ENCODE data around the gene DHDDS.
A peak's percentile ranks its signal among the peaks of the same experiment; 100 is the strongest.

Gene DHDDS

DNA sequence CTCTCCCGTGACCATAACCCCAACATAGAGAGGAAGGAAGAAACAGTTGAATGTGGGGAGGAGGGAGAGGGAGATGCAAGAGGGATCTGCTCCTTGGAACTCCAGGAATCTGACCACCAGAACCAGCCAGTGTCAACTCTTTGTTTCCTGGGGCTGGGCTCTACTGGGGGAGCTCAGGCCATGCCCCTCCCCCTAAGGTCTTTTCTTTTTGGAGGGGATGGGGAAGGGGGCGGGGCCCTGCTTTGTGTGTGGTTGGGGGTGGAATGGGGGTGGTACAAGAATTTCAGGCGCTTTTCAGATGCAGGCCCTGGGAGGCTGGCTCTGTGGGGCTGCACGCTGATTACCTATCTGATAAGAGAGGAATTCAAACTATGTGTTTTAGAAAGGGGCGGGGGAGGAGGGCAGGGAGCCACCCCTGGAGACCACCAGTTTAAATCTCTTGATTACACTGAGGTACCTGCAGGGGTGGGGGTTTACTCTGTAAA lies 13.2 kb upstream of the DHDDS start:
- DNase-seq: no peak

DNA sequence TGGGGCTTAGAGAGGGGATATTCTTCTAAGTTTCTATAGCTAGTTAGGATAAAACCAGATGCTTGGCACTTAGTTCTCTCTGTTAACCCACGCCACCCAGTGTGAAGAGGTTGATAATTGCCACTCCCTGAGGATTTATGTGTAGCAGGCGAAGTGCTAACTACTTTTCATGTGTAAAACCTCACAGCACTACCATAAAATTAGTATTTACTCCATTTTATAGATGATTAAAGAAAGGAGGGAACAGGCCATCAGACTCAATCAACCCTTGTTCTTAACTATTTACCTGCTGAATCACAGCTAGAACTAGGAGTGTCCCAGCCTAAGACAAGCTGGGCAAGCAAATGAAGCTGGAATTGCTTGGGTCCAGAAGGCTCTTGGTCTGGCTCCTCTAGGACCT lies 12.6 kb upstream of the DHDDS start:
- DNase-seq: no peak

DNA sequence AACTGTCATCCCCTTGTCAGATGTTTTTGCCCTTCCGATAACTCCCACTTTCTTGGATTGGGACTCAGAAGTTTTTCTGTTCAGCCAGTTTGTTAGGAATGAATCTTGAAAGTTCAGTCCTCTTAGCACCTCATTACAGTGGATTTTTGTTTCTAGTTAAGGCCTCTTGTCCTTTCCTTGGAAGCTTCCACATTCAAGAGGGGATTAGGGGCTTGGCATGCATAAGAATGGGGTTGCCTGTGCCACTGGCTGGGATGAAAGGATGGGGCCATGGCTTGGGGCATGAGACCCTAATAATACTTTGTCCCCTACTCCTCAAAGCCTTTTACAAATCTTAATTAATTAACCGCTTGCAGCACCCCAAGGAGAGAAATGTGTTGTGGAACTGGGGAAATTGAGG lies 2.4 kb upstream of the DHDDS start:
- no peak for DNase-seq

- no peak for DNase-seq
Measured at GRCh38 chr1:26432793-26433192, 672 bp downstream of the DHDDS start.

GRCh38 chr1:26434161-26434752 lies 2.1 kb downstream of the DHDDS start:
- DNase-seq: no peak

GRCh38 chr1:26438041-26438440 lies 5.9 kb downstream of the DHDDS start:
- DNase-seq: no peak

GRCh38 chr1:26440259-26440658 lies 8.1 kb downstream of the DHDDS start:
- no peak for DNase-seq

- no peak for DNase-seq
Measured at GRCh38 chr1:26449868-26450267, 17.7 kb downstream of the DHDDS start.

DNA sequence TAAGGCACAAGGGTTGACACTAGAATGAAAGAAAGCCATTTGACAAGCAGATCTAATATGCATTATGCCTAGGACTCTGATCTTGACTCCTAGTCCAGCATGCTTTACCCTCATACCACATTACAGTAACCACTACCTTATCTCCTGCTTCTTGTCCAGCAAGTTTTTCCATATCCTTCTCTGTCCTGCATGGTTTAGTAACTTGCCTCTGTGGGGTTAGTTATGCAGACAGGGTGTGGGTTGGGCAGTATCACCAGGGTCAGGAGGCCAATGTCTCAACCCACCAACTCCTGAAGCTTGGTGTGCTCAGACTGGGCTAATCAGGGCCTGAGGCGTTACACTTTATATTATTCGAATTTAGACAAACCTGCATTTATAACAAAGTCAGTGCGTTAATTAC lies 18.8 kb downstream of the DHDDS start:
- DNase-seq: no peak

GRCh38 chr1:26452459-26453183 lies 20.5 kb downstream of the DHDDS start:
- no peak for DNase-seq

DNA sequence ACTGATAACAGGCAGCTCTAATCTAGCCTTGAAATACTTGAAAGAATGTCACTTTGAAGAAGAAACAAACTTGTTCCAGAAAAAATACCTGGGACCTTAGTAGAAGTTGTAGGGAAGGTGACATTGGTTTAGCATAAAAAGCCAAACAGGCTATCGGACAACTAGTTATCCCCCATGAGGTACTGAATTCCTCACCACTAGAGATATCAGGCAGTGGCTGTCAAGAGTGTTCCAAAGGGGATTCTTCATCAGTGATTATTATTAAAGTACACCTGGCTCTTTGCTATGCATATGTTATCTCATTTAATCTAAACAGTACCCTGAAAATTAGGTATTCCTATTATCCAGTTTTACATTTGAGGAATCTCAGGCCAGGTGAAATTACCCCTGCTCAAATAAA lies 27.0 kb downstream of the DHDDS start:
- DNase-seq: no peak

DNA sequence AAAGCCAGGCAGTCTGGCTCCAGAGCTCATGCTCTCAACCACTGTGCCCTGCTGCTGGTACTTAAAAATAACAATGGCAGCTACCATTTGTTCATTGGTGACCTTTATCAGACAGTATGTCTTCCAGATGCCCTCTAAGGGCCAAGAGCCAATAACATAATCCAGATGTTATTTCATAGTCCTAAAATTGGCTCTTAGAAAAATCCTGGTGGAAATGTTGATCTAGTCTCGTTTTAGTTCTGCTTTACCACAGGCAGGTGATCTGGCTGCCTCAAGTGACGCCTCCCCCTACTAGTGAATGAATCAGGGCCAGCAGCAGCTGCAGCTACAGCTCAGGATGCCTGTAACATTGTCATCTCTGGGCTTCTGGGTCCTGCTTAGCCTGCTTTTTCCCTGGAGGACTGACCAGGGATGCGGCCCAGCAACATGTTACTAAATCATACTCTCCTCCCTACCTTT lies 27.5 kb downstream of the DHDDS start:
- DNase-seq: no peak

GRCh38 chr1:26468911-26469310 lies 36.8 kb downstream of the DHDDS start:
- DNase-seq: no peak

DNA sequence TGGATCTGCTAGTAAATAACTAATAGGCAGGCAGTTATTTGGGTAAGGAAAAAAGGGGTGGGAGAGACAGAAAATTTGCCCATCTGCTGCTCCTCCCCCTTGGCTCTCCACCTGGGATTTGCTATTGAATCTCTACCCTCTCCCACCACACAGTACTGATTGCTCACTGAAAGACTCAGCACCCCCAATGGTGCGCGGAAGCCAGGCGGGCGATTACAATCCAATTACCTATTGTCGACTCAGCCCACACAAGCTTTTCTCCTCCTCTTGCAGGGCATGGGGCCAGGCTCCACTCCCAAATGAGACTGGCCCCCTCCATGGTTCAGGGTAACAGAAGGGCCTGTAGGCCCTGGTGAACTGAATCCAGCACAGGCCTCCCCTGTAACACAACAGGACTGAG lies 37.4 kb downstream of the DHDDS start:
- DNase-seq: no peak

GRCh38 chr1:26470878-26471497 lies 38.9 kb downstream of the DHDDS start:
- no peak for DNase-seq

DNA sequence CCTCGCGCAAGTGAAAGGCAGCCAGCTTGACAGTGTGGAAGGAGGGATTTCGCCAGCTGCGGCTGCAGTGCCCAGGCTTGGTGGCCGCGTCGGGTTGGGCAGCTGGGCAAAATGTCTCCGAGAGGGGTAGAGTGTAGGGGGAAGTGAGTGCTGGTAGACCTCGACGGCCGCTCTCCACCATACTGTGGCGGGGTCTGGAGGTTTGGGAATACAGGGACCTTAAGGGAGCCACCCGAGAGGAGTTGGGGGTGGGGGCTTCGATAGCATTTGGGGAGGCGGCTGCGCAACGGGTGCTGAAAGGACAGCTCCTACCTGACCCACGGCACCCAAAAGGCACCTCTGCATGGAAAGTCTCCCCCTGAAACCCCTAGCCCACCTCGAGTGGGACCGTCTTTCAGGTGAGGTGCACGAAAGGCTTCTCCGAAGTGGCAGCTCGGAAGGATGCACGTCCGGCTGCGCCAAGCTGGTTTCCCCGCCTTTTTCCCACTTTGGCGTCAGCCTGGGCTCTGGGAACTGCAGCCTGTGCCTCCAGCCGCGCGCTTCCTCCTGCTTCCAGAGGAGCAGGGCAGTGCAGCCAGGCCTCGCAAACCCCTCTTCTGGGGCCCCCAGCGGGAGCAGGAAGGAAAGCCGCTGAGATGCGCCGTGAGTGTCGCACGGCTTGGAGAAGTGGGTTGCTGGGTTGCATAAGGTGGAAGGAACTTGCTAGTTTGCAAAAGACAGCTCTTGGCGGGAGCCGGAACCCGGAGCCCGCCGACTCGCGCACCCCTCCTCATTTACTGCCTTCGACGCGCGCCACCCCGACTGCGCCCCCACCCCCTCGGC lies 39.6 kb downstream of the DHDDS start:
- DNase-seq: peak; percentile 49

DNA sequence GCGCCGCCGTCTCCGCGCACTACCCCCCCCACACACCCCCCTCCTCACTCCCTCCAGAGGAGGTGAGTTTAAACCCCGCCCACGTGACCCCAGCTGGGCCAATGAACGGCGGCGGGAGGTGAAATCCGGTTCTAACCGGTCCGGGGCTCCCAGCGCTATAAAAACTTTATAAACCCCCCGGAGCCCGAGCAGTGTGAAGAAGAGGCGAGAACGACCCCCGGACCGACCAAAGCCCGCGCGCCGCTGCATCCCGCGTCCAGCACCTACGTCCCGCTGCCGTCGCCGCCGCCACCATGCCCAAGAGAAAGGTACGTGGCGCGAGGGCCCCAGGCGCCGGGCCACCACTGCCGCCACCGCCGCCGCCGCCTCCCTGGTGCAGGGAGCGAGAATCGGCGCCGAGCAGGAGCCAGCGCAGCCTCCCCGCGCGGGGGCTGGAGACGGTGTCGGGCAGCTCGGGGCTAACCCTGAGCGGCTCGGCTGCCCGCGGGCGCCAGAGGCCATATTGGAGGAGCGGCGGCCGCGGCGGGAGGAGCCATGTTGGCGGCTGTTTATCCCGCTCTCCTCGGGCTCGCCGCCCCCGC lies 40.3 kb downstream of the DHDDS start, which contains the start of gene HMGN2:
Gene HMGN2 (plus strand): TSS at position 121 of the 581 bp plus-strand sequence. CDS start 173 bp downstream, at position 294.
- DNase-seq: peak; percentile 94

DNA sequence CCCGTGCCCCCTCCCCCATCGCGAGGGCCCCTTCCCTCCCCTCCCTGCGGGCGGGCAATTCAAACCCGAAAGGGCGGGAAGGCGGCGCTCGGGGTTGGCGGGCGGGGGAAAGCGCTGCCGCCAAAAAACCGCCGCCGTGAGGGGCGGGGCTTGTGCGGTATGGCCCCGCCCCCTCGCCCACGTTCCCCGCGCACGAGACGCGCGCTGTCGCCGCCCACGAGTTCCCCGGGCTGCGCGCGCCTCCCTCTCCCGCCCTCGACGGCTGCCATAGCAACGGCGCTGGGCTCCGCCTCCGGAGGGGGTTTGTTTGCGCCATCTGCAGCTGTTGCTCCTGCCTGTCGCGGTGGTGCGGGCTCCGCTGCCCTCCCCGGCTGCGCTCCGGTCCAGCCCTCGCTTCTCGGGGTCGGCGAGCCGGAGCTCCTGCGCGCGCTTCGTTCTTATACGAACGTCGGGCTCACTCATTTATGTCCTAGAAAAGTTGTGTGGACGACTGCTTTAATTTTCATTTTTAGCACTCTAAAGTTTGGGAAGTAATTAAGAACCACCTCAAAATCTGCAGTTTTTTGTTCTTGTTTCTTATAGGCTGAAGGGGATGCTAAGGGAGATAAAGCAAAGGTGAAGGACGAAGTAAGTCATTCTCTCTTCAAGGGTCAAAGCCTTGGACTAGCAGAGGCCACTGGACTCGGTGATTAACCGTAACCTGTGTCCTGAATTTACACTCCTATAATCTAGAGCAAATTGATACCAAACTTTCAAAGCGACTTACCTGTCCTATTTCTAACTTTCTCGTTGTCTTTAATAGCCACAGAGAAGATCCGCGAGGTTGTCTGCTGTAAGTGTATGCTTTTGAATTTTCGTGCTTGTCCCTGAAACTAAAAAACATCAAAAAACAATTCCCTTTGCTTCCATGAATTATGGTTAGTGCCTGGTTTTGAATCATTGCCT lies 41.1 kb downstream of the DHDDS start:
- peak; percentile 97 for DNase-seq

- no peak for DNase-seq
Measured at GRCh38 chr1:26474818-26475217, 42.7 kb downstream of the DHDDS start.

- DNase-seq: no peak
Measured at GRCh38 chr1:26475989-26476388, 43.9 kb downstream of the DHDDS start.

DNA sequence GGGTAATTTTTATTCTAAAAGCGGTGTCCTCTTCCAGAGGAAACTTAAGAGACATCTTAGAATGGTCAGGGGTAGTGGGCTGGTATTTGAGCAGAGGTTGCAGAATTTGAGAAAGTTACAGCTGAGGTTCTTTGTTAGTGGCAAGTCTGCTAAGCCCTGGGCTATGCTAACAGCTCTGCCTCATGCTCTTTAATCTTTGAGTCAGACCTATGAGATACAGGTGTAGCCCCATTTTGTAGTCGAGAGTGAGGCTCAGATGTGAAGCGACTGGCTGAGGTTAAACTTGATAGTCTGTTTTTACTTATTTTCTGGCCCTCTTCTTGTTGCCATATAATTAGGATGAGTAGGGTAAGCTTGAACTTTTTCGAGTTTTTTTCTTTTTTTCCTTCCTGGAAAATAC lies 44.8 kb downstream of the DHDDS start:
- DNase-seq: no peak
